ENCODE data around the gene PPP4C.

PPP4C gene

DNA sequence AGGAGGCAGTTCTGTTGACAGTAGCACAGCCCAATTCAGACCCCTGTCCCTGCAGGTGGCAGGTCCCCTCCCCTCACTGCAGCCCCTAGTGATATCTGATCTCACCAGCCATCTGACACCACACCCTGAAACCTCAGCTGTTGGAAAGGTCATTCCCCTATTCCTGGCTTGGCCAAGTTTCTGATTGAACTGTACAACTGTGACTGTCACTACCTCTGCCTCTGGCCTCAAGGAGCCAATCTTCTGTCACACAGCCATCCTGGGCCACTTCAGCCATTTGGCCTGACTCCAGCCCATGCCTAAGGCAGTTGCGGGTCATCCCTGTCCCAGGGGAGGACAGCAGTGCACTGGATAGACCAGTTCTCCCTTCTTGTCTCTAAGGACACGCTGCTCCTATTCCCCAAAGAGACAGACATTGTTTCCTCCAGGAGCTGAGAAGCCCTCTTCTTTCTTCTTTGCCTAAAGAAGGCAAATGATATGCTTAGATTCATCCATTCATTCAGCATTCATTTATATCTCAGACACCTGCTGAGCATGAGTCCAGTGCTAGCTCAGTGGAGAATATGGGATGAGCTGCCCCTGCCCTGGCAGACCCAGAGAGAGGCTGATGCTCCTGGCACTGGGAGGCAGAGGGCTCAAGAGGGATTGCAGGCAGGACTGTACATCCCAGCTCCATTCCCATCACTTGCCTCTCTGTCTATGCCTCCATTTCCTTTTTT, 14.8 kb upstream of the PPP4C start:
- no peak overlapping the region for H3K9ac ChIP-seq (ENCODE audit: low read length)
- H3K36me3 ChIP-seq (ENCODE audit: control insufficient read depth, insufficient read depth, low read length) = peaks cover 3% of the 10 kb centered on the region; the same call in 1 of the 2 replicates
- no peak overlapping the region for H3K4me3 ChIP-seq (ENCODE audit: low read depth, low read length)
- H3K4me1 ChIP-seq (ENCODE audit: control insufficient read depth, insufficient read depth, low read length) = peaks cover 14% of the 10 kb centered on the region
- H3K27ac ChIP-seq (ENCODE audit: low read depth, low read length) = no peak overlapping the region
- no peaks in the 10 kb centered on the region for H3K9me3 ChIP-seq (ENCODE audit: control insufficient read depth, insufficient read depth, low read depth, low read length)
- no peaks in the 10 kb centered on the region for H3K27me3 ChIP-seq (ENCODE audit: control insufficient read depth, insufficient read depth, low read length)

DNA sequence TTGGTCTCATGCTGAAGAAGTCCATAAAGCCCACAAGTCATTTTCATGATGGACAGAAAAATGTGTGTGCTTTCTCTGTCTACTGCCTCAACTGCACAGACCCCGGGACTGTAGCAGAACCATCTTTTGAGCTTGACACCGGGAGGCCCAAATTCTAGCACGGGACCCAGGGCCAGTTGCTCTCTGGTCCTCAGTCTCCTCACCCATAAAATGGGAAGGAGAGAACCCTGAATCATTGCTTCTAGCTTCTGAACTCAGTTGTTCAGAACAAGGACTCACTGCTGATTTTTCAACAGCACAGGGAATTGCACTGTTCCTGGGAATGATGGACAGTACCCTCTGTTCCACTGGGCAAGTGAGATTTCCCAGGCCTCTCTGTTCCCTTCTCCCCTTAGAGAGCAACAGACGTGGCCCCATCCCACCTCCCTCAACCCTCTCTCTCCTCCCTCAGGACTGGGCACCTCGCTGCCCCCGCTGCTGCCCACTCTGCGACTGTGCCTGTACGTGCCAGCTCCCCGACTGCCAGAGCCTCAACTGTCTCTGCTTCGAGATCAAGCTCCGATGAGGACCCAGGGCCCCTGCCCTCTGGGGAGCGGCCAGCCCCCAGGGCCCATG, 12.4 kb upstream of the PPP4C start:
- peaks cover 26% of the 10 kb centered on the region for H3K4me1 ChIP-seq (ENCODE audit: control insufficient read depth, insufficient read depth, low read length)
- H3K9ac ChIP-seq (ENCODE audit: low read length) = peak overlapping the region; percentile 95
- H3K4me3 ChIP-seq (ENCODE audit: low read depth, low read length) = peak overlapping the region; percentile 100
- peaks cover 26% of the 10 kb centered on the region for H3K36me3 ChIP-seq (ENCODE audit: control insufficient read depth, insufficient read depth, low read length)
- H3K27me3 ChIP-seq (ENCODE audit: control insufficient read depth, insufficient read depth, low read length) = no peaks in the 10 kb centered on the region
- no peaks in the 10 kb centered on the region for H3K9me3 ChIP-seq (ENCODE audit: control insufficient read depth, insufficient read depth, low read depth, low read length)
- peak overlapping the region; percentile 86; the same call in 1 of the 2 replicates for H3K27ac ChIP-seq (ENCODE audit: low read depth, low read length)

DNA sequence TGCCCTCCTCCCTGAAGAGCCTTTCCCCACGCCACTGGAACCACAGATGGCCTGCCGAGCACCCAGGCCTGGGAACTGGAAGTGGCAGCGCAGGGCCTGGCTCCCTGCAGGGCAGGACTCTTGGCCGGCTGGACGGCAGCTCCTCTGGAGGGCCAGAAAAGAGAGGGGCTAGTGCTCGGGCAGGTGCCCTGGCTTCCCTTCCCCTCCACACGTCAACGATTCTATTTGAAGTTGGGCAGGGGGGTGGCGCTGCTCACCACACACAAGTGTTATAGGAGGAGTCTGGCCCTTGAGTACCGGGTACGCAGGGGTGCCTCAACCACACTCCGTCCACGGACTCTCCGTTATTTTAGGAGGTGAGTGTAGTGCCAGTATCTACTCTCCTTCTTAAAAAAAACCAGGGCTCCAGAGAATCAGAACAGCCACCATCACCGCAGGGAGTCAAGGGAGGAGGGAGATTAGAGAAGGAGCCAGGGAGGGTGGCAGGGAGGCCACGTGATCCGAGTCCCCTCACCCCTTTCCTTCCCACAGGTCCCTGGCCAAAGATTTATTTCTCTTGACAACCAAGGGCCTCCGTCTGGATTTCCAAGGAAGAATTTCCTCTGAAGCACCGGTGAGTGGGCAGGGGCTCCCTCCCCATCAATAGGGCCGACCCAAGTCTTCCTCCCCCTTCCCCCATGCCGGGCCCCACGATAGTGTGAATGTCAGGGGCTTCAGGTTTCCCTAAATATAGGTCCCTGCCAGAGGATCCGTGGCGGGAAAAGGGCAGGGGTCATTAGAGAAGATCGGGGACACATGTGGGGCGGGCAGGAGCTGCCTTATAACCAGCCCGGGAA, 11.7 kb upstream of the PPP4C start:
- Histone ChIP-seq H3K9me3 (ENCODE audit: control insufficient read depth, insufficient read depth, low read depth, low read length) (no peaks in the 10 kb centered on the region), H3K36me3 (ENCODE audit: control insufficient read depth, insufficient read depth, low read length) (peaks cover 34% of the 10 kb centered on the region), H3K4me3 (ENCODE audit: low read depth, low read length) (peak overlapping the region; percentile 100), H3K9ac (ENCODE audit: low read length) (peak overlapping the region; percentile 95), H3K4me1 (ENCODE audit: control insufficient read depth, insufficient read depth, low read length) (peaks cover 26% of the 10 kb centered on the region), H3K27me3 (ENCODE audit: control insufficient read depth, insufficient read depth, low read length) (no peaks in the 10 kb centered on the region), H3K27ac (ENCODE audit: low read depth, low read length) (peak overlapping the region; percentile 86; the same call in 1 of the 2 replicates)

DNA sequence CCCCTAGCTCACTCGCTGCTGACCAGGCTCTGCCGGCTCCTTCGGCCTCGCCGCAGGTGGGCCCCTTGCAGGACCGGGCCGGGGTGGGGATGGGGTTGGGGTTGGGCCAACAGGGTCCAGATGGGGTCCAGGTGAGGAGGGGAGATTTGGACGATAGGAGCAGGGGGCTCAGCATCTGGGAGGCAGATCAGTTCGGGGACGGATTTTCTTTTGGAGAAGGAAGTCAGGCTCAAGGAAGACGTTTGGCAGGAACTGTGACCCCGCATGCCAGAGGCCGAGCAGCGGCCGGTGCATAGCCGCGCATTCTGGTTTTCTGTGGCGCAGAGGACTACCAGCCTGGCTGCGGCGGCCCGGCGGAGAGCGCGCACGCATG, 11.1 kb upstream of the PPP4C start:
- Histone ChIP-seq H3K9ac (ENCODE audit: low read length) (peak overlapping the region; percentile 95), H3K4me1 (ENCODE audit: control insufficient read depth, insufficient read depth, low read length) (peaks cover 26% of the 10 kb centered on the region), H3K27ac (ENCODE audit: low read depth, low read length) (peak overlapping the region; percentile 86; the same call in 1 of the 2 replicates)

DNA sequence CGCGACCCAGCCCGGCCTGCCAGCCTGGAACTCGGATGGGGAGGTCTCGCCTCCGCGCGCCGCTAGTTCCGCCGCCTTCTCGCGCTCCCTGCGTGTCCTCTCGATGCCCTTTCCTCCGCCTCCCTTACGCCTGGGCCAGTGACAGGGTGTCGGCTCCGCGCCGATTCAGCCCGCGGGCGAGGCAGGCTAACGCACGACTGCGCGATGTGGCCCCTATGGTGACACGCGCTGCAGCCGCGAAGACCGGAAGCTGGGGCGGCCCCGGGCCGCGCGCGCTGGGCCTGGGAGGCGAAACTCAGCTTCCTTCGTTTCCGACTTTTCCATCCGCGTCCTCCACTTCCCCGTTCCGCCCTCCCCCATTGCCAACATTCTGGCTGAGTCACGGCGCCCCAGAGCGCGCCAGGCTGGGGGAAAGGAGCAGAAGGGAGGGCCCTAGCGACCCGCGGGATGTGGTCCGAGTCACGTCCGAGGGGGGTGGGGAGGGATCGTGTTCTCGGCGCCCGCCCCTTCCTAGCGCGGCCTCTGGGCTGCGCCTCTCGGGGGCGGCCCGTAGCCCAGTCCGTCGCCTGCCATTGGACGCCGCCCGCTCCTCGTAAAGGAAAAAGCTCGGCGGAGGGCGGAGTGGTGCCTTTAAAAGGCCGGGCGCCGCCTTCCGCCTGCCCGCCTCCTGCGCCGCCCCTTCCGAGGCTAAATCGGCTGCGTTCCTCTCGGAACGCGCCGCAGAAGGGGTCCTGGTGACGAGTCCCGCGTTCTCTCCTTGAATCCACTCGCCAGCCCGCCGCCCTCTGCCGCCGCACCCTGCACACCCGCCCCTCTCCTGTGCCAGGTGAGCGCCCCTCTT, 10.5 kb upstream of the PPP4C start, which contains the start of gene ALDOA:
TSS of gene ALDOA (plus strand) at position 659 of the 841 bp plus-strand sequence. CDS start 1,138 bp downstream, outside the sequence.
- peaks cover 26% of the 10 kb centered on the region for H3K4me1 ChIP-seq (ENCODE audit: control insufficient read depth, insufficient read depth, low read length)
- peak within 1 kb of the TSS; percentile 99 for H3K9ac ChIP-seq (ENCODE audit: low read length)
- no peaks in the 10 kb centered on the region for H3K9me3 ChIP-seq (ENCODE audit: control insufficient read depth, insufficient read depth, low read depth, low read length)
- H3K27ac ChIP-seq (ENCODE audit: low read depth, low read length) = peak within 1 kb of the TSS; percentile 86
- peaks cover 46% of the 10 kb centered on the region for H3K36me3 ChIP-seq (ENCODE audit: control insufficient read depth, insufficient read depth, low read length)
- no peaks in the 10 kb centered on the region for H3K27me3 ChIP-seq (ENCODE audit: control insufficient read depth, insufficient read depth, low read length)
- H3K4me3 ChIP-seq (ENCODE audit: low read depth, low read length) = peak within 1 kb of the TSS; percentile 100

More for the DNA sequence above, 11.1 kb upstream of the PPP4C start:
- peak overlapping the region; percentile 100 for H3K4me3 ChIP-seq (ENCODE audit: low read depth, low read length)
- H3K27me3 ChIP-seq (ENCODE audit: control insufficient read depth, insufficient read depth, low read length) = no peaks in the 10 kb centered on the region
- H3K9me3 ChIP-seq (ENCODE audit: control insufficient read depth, insufficient read depth, low read depth, low read length) = no peaks in the 10 kb centered on the region
- H3K36me3 ChIP-seq (ENCODE audit: control insufficient read depth, insufficient read depth, low read length) = peaks cover 40% of the 10 kb centered on the region

DNA sequence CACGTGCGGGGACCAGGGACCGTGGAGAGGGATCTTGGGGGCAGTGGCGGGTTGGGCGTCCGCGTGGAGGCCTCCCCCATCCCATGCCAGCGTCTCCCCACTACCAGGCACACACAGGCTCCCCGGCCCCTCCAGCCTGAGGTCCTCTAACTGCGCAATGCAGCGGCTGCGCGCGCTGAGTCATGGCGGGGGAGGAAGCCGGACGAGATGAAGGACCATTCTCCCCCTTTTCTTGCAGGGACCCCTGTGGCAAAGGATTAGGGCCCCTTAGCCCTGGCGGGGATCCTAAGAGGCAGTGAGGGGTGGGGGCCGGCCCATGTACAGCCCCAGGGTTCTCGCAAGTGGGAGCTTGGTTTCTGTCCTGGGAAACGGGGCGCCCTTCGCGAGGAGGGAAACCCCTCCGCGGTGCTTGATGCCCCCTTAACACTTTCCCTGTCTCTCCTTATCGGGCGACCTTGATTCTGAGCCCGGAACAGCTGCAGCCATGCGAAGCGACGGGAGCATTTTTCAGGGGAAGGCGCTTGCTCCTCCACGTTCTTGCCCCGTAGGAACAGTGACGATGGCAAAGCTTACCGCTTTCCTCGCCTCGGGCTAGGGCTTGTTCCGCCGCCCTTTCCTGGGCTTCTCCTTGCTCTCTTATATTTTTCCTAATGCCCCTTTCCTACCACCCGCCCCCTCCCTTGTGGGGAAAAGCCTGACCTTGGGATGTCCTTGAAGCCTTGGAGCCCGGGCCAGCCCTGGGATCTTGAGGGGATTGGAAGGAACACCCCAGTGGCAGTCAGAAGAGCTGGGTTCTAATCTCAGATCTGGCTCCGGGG, 9.6 kb upstream of the PPP4C start:
- H3K36me3 ChIP-seq (ENCODE audit: control insufficient read depth, insufficient read depth, low read length) = peaks cover 54% of the 10 kb centered on the region
- H3K27ac ChIP-seq (ENCODE audit: low read depth, low read length) = peak overlapping the region; percentile 86
- peak overlapping the region; percentile 99 for H3K9ac ChIP-seq (ENCODE audit: low read length)
- H3K4me3 ChIP-seq (ENCODE audit: low read depth, low read length) = peak overlapping the region; percentile 100
- no peaks in the 10 kb centered on the region for H3K9me3 ChIP-seq (ENCODE audit: control insufficient read depth, insufficient read depth, low read depth, low read length)
- no peaks in the 10 kb centered on the region for H3K27me3 ChIP-seq (ENCODE audit: control insufficient read depth, insufficient read depth, low read length)
- peaks cover 21% of the 10 kb centered on the region for H3K4me1 ChIP-seq (ENCODE audit: control insufficient read depth, insufficient read depth, low read length)

DNA sequence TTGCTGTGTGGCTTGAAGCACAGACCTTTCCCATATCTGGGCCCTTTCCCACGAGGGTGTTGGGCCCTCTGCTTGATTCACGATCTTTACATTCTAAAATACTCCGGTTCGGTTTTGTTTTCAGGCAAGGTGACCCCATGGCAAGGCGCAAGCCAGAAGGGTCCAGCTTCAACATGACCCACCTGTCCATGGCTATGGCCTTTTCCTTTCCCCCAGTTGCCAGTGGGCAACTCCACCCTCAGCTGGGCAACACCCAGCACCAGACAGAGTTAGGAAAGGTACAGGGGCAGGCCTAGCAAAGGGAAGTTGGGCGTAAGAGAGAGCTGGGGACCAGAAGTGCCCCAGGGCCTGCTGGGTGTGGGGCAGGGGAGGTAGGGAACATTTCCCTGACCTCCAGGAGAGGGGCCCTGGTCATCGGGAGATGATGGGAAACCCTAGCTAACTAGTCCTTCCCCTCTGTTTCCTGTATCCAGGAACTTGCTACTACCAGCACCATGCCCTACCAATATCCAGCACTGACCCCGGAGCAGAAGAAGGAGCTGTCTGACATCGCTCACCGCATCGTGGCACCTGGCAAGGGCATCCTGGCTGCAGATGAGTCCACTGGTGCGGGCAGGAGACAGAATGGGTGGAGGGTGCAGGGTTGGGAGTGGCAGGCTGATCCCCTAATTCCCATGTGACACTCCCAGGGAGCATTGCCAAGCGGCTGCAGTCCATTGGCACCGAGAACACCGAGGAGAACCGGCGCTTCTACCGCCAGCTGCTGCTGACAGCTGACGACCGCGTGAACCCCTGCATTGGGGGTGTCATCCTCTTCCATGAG, 8.8 kb upstream of the PPP4C start:
- H3K4me3 ChIP-seq (ENCODE audit: low read depth, low read length) = peak overlapping the region; percentile 100
- H3K9ac ChIP-seq (ENCODE audit: low read length) = peak overlapping the region; percentile 99
- no peaks in the 10 kb centered on the region for H3K27me3 ChIP-seq (ENCODE audit: control insufficient read depth, insufficient read depth, low read length)
- H3K27ac ChIP-seq (ENCODE audit: low read depth, low read length) = peak overlapping the region; percentile 86; the same call in 1 of the 2 replicates
- no peaks in the 10 kb centered on the region for H3K9me3 ChIP-seq (ENCODE audit: control insufficient read depth, insufficient read depth, low read depth, low read length)
- H3K4me1 ChIP-seq (ENCODE audit: control insufficient read depth, insufficient read depth, low read length) = peaks cover 21% of the 10 kb centered on the region
- H3K36me3 ChIP-seq (ENCODE audit: control insufficient read depth, insufficient read depth, low read length) = peaks cover 62% of the 10 kb centered on the region

DNA sequence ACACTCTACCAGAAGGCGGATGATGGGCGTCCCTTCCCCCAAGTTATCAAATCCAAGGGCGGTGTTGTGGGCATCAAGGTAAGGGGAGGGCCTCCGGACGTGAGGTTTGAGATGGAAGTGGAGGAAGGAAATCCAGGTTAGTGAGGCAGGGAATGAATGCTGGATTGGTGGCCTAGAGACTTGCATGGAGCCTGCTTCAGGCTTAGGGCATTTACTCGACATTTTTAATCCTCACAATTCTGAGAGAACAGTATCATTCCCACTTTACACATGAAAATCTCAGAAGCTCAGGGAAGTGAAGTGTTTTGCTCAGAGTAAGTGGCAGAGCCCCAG, 8.2 kb upstream of the PPP4C start:
- no peaks in the 10 kb centered on the region for H3K9me3 ChIP-seq (ENCODE audit: control insufficient read depth, insufficient read depth, low read depth, low read length)
- peaks cover 21% of the 10 kb centered on the region for H3K4me1 ChIP-seq (ENCODE audit: control insufficient read depth, insufficient read depth, low read length)
- H3K27ac ChIP-seq (ENCODE audit: low read depth, low read length) = no peak overlapping the region
- H3K9ac ChIP-seq (ENCODE audit: low read length) = peak overlapping the region; percentile 99
- H3K27me3 ChIP-seq (ENCODE audit: control insufficient read depth, insufficient read depth, low read length) = no peaks in the 10 kb centered on the region
- peaks cover 67% of the 10 kb centered on the region for H3K36me3 ChIP-seq (ENCODE audit: control insufficient read depth, insufficient read depth, low read length)
- H3K4me3 ChIP-seq (ENCODE audit: low read depth, low read length) = peak overlapping the region; percentile 100

DNA sequence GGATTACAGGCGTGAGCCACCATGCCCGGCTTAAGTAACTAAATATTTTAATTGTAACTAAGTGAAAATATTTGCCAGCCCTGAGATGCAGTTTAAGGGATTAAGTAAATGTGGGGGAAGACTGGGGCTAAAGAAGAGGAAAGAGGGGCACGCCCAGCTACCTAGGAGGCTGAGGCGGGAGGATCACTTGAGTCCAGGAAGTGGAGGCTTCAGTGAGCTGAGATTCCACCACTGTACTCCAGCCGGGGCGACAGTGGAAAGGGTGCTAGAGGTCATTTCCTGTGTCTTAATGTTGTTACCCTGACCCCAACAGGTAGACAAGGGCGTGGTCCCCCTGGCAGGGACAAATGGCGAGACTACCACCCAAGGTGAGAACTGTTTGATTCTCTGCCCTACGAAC, 7.5 kb upstream of the PPP4C start:
- Histone ChIP-seq H3K4me3 (ENCODE audit: low read depth, low read length) (no peak overlapping the region), H3K27ac (ENCODE audit: low read depth, low read length) (no peak overlapping the region), H3K9ac (ENCODE audit: low read length) (peak overlapping the region; percentile 23), H3K4me1 (ENCODE audit: control insufficient read depth, insufficient read depth, low read length) (peaks cover 18% of the 10 kb centered on the region), H3K36me3 (ENCODE audit: control insufficient read depth, insufficient read depth, low read length) (peaks cover 67% of the 10 kb centered on the region), H3K9me3 (ENCODE audit: control insufficient read depth, insufficient read depth, low read depth, low read length) (no peaks in the 10 kb centered on the region), H3K27me3 (ENCODE audit: control insufficient read depth, insufficient read depth, low read length) (no peaks in the 10 kb centered on the region)

Data from HUES6 (cell line).